MCF 10A (cell line): Measurements from ENCODE around the gene ZFP42. TPM values are rescaled to one million over a fixed set of nuclear protein-coding genes. Genes with fewer than 3 reads are reported as not detected.

Experiments
- BruUV-seq: library from RNA; stranded (reverse); fragments of 400-500 nt; replicated peaks from 2 replicates; lab custom pipeline; 2021; lab: Mats Ljungman, UMichigan
- CTCF ChIA-PET: fragments of 300-600 bp; sonication (Branson Sonifier 250); formaldehyde crosslinking; extraction: SDS; loops from one replicate; lab custom pipeline; 2021; ENCODE audit warnings: antibody characterized with exemption, inconsistent platforms; lab: Yijun Ruan, JAX
- POLR2A ChIA-PET: fragments of 300-600, 350-650 bp; sonication (Branson Sonifier 250); formaldehyde crosslinking; extraction: SDS; loops from one replicate; lab custom pipeline; 2020; ENCODE audit warnings: antibody characterized with exemption, inconsistent platforms; lab: Yijun Ruan, JAX
- DNase-seq: peaks from one replicate; pipeline ENCODE4 v3.0.0-alpha.2; 2018; ENCODE audit not compliant: unreplicated experiment
- H3K27ac Mint-ChIP-seq: one replicate; pipeline ENCODE4 v1.8.0; 2022; ENCODE audit warnings: mild to moderate bottlenecking, low read depth, mixed read lengths; ENCODE audit not compliant: unreplicated experiment
- H3K27me3 Mint-ChIP-seq: one replicate; pipeline ENCODE4 v1.8.0; 2022; ENCODE audit warnings: mixed read lengths; ENCODE audit not compliant: insufficient read depth, unreplicated experiment
- H3K36me3 Mint-ChIP-seq: one replicate; pipeline ENCODE4 v1.8.0; 2022; ENCODE audit warnings: mild to moderate bottlenecking, moderate library complexity, mixed read lengths; ENCODE audit not compliant: insufficient read depth, unreplicated experiment
- H3K4me1 Mint-ChIP-seq: one replicate; pipeline ENCODE4 v1.8.0; 2022; ENCODE audit warnings: mixed read lengths; ENCODE audit not compliant: insufficient read depth, unreplicated experiment
- H3K4me3 Mint-ChIP-seq: one replicate; pipeline ENCODE4 v1.8.0; 2022; ENCODE audit warnings: mild to moderate bottlenecking, moderate library complexity, mixed read lengths; ENCODE audit not compliant: unreplicated experiment
- H3K9me3 Mint-ChIP-seq: one replicate; pipeline ENCODE4 v1.8.0; 2022; ENCODE audit warnings: mixed read lengths; ENCODE audit not compliant: unreplicated experiment
- CTCF ChIP-seq: fragments of 200-600 bp; IDR thresholded peaks from one replicate; pipeline ENCODE4 v1.8.0; 2022; ENCODE audit warnings: antibody characterized with exemption, mild to moderate bottlenecking; ENCODE audit not compliant: unreplicated experiment
- intact Hi-C: fragments of 100-400 bp; cut with micrococcal nuclease; formaldehyde crosslinking; loops from 2 replicates; pipeline ENCODE4 v1.14.1; 2022
- total RNA-seq: library from RNA; stranded (reverse); gene quantifications from 2 replicates; pipeline ENCODE4 v1.2.3, GENCODE V29; 2022

Gene ZFP42
- total RNA-seq, 1 experiment from 2014 or later = not detected

DNA sequence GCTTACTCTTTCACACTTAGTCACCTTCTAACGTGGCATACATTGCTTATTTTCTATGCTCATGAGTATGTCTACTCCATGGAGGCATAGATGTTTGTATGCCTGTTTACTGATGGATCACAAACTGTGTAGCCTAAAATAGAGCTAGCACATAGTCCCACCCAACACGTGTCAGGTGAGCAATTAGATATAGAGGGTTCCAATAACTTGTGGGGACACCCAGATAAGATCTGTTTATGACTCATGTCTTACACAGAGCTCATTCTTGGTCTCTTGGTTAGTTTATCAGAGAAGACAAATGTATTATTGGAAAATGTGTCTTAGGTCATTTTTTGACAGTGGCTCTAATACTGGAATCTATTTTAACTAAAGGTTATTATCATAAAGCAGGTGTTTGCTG lies 6.8 kb downstream of the ZFP42 start:
- BruUV-seq = no TSS peak
- Mint-ChIP-seq H3K9me3 (no peaks in the 10 kb centered on the region), H3K4me1 (peaks cover 15% of the 10 kb centered on the region), H3K4me3 (no peak overlapping the region), H3K27me3 (no peaks in the 10 kb centered on the region), H3K36me3 (no peaks in the 10 kb centered on the region), H3K27ac (peak overlapping the region; percentile 8)
- CTCF ChIA-PET = interaction anchor here (0.6 kb wide), 1 partner anchor 126 kb away, joined by 4 read pairs; no protein-coding TSS in a partner anchor
- intact Hi-C loops = no loop called here
- TF ChIP-seq CTCF = no peak
- DNase-seq = no peak
- POLR2A ChIA-PET = no interaction called here

- Mint-ChIP-seq H3K36me3 (no peaks in the 10 kb centered on the region), H3K27me3 (no peaks in the 10 kb centered on the region), H3K27ac (peak overlapping the region; percentile 8), H3K4me1 (peaks cover 15% of the 10 kb centered on the region), H3K4me3 (no peak overlapping the region), H3K9me3 (peaks cover under 1% of the 10 kb centered on the region)
- ChIA-PET CTCF (no interaction called here), POLR2A (no interaction called here)
- DNase-seq = no peak
- BruUV-seq = no TSS peak
- TF ChIP-seq CTCF = no peak
- intact Hi-C loops = no loop called here
Observed at GRCh38 chr4:188002751-188003150, 7.2 kb downstream of the ZFP42 start.

GRCh38 chr4:188005561-188005960 lies 10.0 kb downstream of the ZFP42 start:
- H3K27me3 Mint-ChIP-seq = no peaks in the 10 kb centered on the region
- TF ChIP-seq CTCF = no peak
- DNase-seq = no peak
- POLR2A ChIA-PET = interaction anchor here (0.6 to 1.6 kb wide), 2 partner anchors 10 to 257 kb away, joined by 3 to 4 read pairs; no protein-coding TSS in a partner anchor
- intact Hi-C loops = no loop called here
- H3K4me3 Mint-ChIP-seq = no peak overlapping the region
- CTCF ChIA-PET = no interaction called here
- peaks cover 18% of the 10 kb centered on the region for H3K4me1 Mint-ChIP-seq
- no peak overlapping the region for H3K27ac Mint-ChIP-seq
- BruUV-seq = no TSS peak
- no peaks in the 10 kb centered on the region for H3K36me3 Mint-ChIP-seq
- H3K9me3 Mint-ChIP-seq = peaks cover 8% of the 10 kb centered on the region

DNA sequence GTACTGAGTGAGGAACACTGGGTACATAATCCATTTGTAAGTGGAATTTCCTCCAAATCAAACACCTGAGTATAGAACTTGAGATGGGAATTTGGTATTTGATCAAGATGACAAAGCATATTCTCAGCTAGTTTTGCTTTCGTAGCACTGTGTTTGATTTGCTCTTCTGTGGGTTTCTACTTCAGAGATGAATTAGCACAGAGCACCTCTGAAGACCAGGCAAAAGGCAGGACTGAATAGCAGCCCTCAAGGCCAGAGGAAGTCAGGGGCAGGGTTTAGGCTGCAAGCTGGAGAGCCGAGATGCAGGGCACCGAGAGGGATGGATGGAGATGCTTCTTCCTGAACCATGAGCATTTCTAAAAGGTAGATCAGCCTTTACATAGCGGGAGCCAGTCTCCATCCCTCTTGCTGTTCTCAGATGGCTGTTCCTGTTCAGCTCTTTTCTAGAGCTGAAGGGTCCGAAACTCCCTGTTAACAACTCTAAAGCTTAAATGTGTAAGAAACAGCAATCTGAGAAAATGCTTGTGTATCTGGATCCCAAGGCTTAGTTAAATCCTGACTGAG lies 10.8 kb downstream of the ZFP42 start:
- Mint-ChIP-seq H3K36me3 (no peaks in the 10 kb centered on the region), H3K4me3 (no peak overlapping the region), H3K27ac (no peak overlapping the region), H3K4me1 (peaks cover 18% of the 10 kb centered on the region), H3K9me3 (peaks cover 8% of the 10 kb centered on the region), H3K27me3 (no peaks in the 10 kb centered on the region)
- no TSS peak for BruUV-seq
- DNase-seq = no peak
- POLR2A ChIA-PET = interaction anchor here (0.6 to 1.6 kb wide), 4 partner anchors 9 to 1147 kb away, joined by 3 to 4 read pairs (median 3); partner anchors contain the start of gene TRIML2
- intact Hi-C loops = no loop called here
- CTCF ChIA-PET = interaction anchor here (0.5 to 0.8 kb wide), 3 partner anchors 1280 to 1527 kb away, joined by 3 read pairs; no protein-coding TSS in a partner anchor
- no peak for TF ChIP-seq CTCF
